HEK293 (cell line): ENCODE results near the gene UGT1A7.

Source experiments
- CTCF ChIA-PET: fragments of 350-600 bp; formaldehyde crosslinking; extraction: SDS; loops from one replicate; lab custom pipeline; 2021; ENCODE audit warnings: antibody characterized with exemption; lab: Yijun Ruan, JAX
- POLR2A ChIA-PET: fragments of 300-600 bp; formaldehyde crosslinking; extraction: SDS; loops from one replicate; lab custom pipeline; 2020; ENCODE audit warnings: antibody characterized with exemption, inconsistent platforms; lab: Yijun Ruan, JAX
- H3K27ac ChIP-seq: fragments of 200-500 bp; sonication (Bioruptor generic); 2 replicates; pipeline ENCODE4 v1.5.1; 2014; ENCODE audit warnings: low read depth, low read length, control low read depth, inconsistent platforms; ENCODE audit errors: extremely low read depth
- H3K36me3 ChIP-seq, 2 experiments: fragments of 200-500 bp in 1 of 2; sonication (Bioruptor generic) in 1 of 2; 1 replicate in 1 of 2; 2 replicates in 1 of 2; pipeline ENCODE4 v1.5.1; 2014 to 2017; ENCODE audit warnings: inconsistent platforms in 2 of 2, low read length in 2 of 2; ENCODE audit not compliant: control insufficient read depth in 2 of 2, insufficient read depth in 1 of 2
- H3K4me1 ChIP-seq: fragments of 200-500 bp; sonication (Bioruptor generic); 2 replicates; pipeline ENCODE4 v1.5.1; 2014; ENCODE audit warnings: mild to moderate bottlenecking, low read length, inconsistent platforms; ENCODE audit not compliant: control insufficient read depth, insufficient read depth
- H3K4me3 ChIP-seq: 2 replicates; pipeline ENCODE4 v1.5.1; 2011; ENCODE audit warnings: low read depth, mild to moderate bottlenecking, control low read depth, low read length, moderate library complexity
- H3K9me3 ChIP-seq: fragments of 200-500 bp; sonication (Bioruptor generic); 2 replicates; pipeline ENCODE4 v1.5.1; 2014; ENCODE audit warnings: low read depth, low read length, inconsistent platforms; ENCODE audit not compliant: control insufficient read depth, insufficient read depth
- HOXA7 ChIP-seq: sonication (generic); formaldehyde crosslinking; IDR thresholded peaks from 2 replicates; pipeline ENCODE4 v1.8.1; 2022; ENCODE audit warnings: missing genetic modification reagents, borderline replicate concordance
- HOXC10 ChIP-seq: sonication (generic); formaldehyde crosslinking; IDR thresholded peaks from 2 replicates; pipeline ENCODE4 v1.8.1; 2023; ENCODE audit warnings: mild to moderate bottlenecking, missing genetic modification reagents
- IKZF3 ChIP-seq: fragments of 450-650 bp; IDR thresholded peaks from 2 replicates; pipeline ENCODE4 v1.5.0; 2018; ENCODE audit warnings: missing biosample characterization, mild to moderate bottlenecking, missing genetic modification characterization, moderate library complexity
- MEIS1 ChIP-seq: sonication (generic); formaldehyde crosslinking; IDR thresholded peaks from 2 replicates; pipeline ENCODE4 v1.8.1; 2022; ENCODE audit warnings: missing genetic modification reagents, mild to moderate bottlenecking, borderline replicate concordance
- REPIN1 ChIP-seq: fragments of 450-650 bp; formaldehyde crosslinking; IDR thresholded peaks from 2 replicates; pipeline ENCODE4 v1.5.1; 2017; ENCODE audit warnings: missing biosample characterization, missing genetic modification characterization, low read depth
- YY1 ChIP-seq: fragments of 450-650 bp; formaldehyde crosslinking; IDR thresholded peaks from 2 replicates; pipeline ENCODE4 v1.5.1; 2018; ENCODE audit warnings: missing biosample characterization, missing genetic modification characterization
- ZBTB1 ChIP-seq: fragments of 450-650 bp; formaldehyde crosslinking; IDR thresholded peaks from 2 replicates; pipeline ENCODE4 v1.5.1; 2016; ENCODE audit warnings: missing biosample characterization, missing genetic modification characterization
- ZFP3 ChIP-seq: fragments of 450-650 bp; formaldehyde crosslinking; IDR thresholded peaks from 2 replicates; pipeline ENCODE4 v1.5.1; 2016; ENCODE audit warnings: low read depth, missing biosample characterization, missing genetic modification characterization
- ZNF112 ChIP-seq: fragments of 450-650 bp; formaldehyde crosslinking; IDR thresholded peaks from 2 replicates; pipeline ENCODE4 v1.5.0; 2017; ENCODE audit warnings: missing biosample characterization, missing genetic modification characterization
- ZNF214 ChIP-seq: fragments of 450-650 bp; formaldehyde crosslinking; IDR thresholded peaks from 2 replicates; pipeline ENCODE4 v1.5.1; 2017; ENCODE audit warnings: missing biosample characterization, mild to moderate bottlenecking, missing genetic modification characterization, borderline replicate concordance
- ZNF221 ChIP-seq: fragments of 450-650 bp; formaldehyde crosslinking; IDR thresholded peaks from 2 replicates; pipeline ENCODE4 v1.5.1; 2017; ENCODE audit warnings: missing biosample characterization, missing genetic modification characterization, borderline replicate concordance
- ZNF239 ChIP-seq: fragments of 450-650 bp; formaldehyde crosslinking; IDR thresholded peaks from 2 replicates; pipeline ENCODE4 v1.5.1; 2016; ENCODE audit warnings: missing biosample characterization, missing genetic modification characterization
- ZNF324 ChIP-seq: fragments of 450-650 bp; formaldehyde crosslinking; IDR thresholded peaks from 2 replicates; pipeline ENCODE4 v1.5.1; 2016; ENCODE audit warnings: missing biosample characterization, missing genetic modification characterization
- ZNF426 ChIP-seq: fragments of 450-650 bp; formaldehyde crosslinking; IDR thresholded peaks from 2 replicates; pipeline ENCODE4 v1.5.1; 2017; ENCODE audit warnings: missing biosample characterization, missing genetic modification characterization, mild to moderate bottlenecking, inconsistent platforms, moderate library complexity
- ZNF76 ChIP-seq: fragments of 450-650 bp; formaldehyde crosslinking; IDR thresholded peaks from 2 replicates; pipeline ENCODE4; 2016; ENCODE audit warnings: low read depth, missing biosample characterization, missing genetic modification characterization, borderline replicate concordance
- ZNF768 ChIP-seq: fragments of 450-650 bp; formaldehyde crosslinking; IDR thresholded peaks from 2 replicates; pipeline ENCODE4 v1.5.1; 2018; ENCODE audit warnings: missing biosample characterization, mild to moderate bottlenecking, missing genetic modification characterization
- TF ChIP-seq, protein P1 (sequence below): fragments of 450-650 bp; formaldehyde crosslinking; IDR thresholded peaks from 2 replicates; pipeline ENCODE4 v1.5.1; 2016; ENCODE audit warnings: missing biosample characterization, missing genetic modification characterization, low read depth
- TF ChIP-seq, protein P2 (sequence below): fragments of 450-650 bp; formaldehyde crosslinking; IDR thresholded peaks from 2 replicates; pipeline ENCODE4 v1.5.1; 2017; ENCODE audit warnings: missing biosample characterization, mild to moderate bottlenecking, missing genetic modification characterization, moderate library complexity
- TF ChIP-seq, protein P3 (sequence below): fragments of 450-650 bp; formaldehyde crosslinking; IDR thresholded peaks from 2 replicates; pipeline ENCODE4 v1.5.1; 2016; ENCODE audit warnings: missing biosample characterization, missing genetic modification characterization
- TF ChIP-seq, protein P4 (sequence below): fragments of 450-650 bp; formaldehyde crosslinking; IDR thresholded peaks from 2 replicates; pipeline ENCODE4 v1.5.1; 2017; ENCODE audit warnings: missing biosample characterization, missing genetic modification characterization

The UGT1A7 gene

DNA sequence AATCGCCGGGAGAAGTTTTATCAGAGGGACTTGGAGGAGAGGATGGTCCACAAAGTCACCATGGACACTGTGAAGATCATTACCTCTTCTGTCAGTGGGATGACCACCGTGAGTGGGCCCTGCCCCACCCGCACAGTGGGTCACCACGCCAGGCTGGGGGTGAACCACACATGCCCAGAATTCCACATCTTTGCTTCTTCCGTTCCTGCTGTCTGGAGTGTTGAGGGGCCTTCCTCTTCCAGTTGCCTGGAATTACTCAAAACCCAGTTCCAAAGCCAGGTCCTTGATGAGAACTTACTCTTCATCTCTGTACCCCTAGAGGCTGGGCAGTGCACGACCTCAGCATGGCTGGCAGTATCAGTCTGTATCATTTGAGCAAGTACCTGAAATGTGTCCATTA lies 118.5 kb downstream of the UGT1A7 start (continued):
- TF ChIP-seq, protein P1, sequence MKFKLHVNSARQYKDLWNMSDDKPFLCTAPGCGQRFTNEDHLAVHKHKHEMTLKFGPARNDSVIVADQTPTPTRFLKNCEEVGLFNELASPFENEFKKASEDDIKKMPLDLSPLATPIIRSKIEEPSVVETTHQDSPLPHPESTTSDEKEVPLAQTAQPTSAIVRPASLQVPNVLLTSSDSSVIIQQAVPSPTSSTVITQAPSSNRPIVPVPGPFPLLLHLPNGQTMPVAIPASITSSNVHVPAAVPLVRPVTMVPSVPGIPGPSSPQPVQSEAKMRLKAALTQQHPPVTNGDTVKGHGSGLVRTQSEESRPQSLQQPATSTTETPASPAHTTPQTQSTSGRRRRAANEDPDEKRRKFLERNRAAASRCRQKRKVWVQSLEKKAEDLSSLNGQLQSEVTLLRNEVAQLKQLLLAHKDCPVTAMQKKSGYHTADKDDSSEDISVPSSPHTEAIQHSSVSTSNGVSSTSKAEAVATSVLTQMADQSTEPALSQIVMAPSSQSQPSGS (tag by site-specific recombination): no peak
- TF ChIP-seq REPIN1 (tag by site-specific recombination) (no peak), ZNF324 (tag by site-specific recombination) (no peak)

GRCh38 chr2:233801357-233802131 lies 119.8 kb downstream of the UGT1A7 start:
- CTCF ChIA-PET: no interaction called here
- no peaks in the 10 kb centered on the region for H3K4me1 ChIP-seq
- H3K27ac ChIP-seq: no peak overlapping the region
- H3K36me3 ChIP-seq: no peaks in the 10 kb centered on the region
- H3K9me3 ChIP-seq: no peaks in the 10 kb centered on the region
- TF ChIP-seq ZFP3 (tag by site-specific recombination) (no peak), IKZF3 (tag by site-specific recombination) (no peak), YY1 (no peak), ZNF76 (tag by site-specific recombination) (no peak), ZNF239 (tag by site-specific recombination) (no peak), HOXA7 (CRISPR knock-in tag) (no peak), ZNF768 (tag by site-specific recombination) (no peak), ZNF112 (tag by site-specific recombination) (no peak), MEIS1 (CRISPR knock-in tag) (no peak), ZNF426 (tag by site-specific recombination) (no peak), ZNF214 (no peak), HOXC10 (no peak), ZNF221 (tag by site-specific recombination) (no peak), ZBTB1 (tag by site-specific recombination) (no peak)
- TF ChIP-seq, protein P2, sequence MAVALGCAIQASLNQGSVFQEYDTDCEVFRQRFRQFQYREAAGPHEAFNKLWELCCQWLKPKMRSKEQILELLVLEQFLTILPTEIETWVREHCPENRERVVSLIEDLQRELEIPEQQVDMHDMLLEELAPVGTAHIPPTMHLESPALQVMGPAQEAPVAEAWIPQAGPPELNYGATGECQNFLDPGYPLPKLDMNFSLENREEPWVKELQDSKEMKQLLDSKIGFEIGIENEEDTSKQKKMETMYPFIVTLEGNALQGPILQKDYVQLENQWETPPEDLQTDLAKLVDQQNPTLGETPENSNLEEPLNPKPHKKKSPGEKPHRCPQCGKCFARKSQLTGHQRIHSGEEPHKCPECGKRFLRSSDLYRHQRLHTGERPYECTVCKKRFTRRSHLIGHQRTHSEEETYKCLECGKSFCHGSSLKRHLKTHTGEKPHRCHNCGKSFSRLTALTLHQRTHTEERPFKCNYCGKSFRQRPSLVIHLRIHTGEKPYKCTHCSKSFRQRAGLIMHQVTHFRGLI (tag by site-specific recombination): no peak
- TF ChIP-seq, protein P3, sequence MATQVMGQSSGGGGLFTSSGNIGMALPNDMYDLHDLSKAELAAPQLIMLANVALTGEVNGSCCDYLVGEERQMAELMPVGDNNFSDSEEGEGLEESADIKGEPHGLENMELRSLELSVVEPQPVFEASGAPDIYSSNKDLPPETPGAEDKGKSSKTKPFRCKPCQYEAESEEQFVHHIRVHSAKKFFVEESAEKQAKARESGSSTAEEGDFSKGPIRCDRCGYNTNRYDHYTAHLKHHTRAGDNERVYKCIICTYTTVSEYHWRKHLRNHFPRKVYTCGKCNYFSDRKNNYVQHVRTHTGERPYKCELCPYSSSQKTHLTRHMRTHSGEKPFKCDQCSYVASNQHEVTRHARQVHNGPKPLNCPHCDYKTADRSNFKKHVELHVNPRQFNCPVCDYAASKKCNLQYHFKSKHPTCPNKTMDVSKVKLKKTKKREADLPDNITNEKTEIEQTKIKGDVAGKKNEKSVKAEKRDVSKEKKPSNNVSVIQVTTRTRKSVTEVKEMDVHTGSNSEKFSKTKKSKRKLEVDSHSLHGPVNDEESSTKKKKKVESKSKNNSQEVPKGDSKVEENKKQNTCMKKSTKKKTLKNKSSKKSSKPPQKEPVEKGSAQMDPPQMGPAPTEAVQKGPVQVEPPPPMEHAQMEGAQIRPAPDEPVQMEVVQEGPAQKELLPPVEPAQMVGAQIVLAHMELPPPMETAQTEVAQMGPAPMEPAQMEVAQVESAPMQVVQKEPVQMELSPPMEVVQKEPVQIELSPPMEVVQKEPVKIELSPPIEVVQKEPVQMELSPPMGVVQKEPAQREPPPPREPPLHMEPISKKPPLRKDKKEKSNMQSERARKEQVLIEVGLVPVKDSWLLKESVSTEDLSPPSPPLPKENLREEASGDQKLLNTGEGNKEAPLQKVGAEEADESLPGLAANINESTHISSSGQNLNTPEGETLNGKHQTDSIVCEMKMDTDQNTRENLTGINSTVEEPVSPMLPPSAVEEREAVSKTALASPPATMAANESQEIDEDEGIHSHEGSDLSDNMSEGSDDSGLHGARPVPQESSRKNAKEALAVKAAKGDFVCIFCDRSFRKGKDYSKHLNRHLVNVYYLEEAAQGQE (tag by site-specific recombination): no peak
- TF ChIP-seq, protein P4, sequence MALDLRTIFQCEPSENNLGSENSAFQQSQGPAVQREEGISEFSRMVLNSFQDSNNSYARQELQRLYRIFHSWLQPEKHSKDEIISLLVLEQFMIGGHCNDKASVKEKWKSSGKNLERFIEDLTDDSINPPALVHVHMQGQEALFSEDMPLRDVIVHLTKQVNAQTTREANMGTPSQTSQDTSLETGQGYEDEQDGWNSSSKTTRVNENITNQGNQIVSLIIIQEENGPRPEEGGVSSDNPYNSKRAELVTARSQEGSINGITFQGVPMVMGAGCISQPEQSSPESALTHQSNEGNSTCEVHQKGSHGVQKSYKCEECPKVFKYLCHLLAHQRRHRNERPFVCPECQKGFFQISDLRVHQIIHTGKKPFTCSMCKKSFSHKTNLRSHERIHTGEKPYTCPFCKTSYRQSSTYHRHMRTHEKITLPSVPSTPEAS: no peak
- TF ChIP-seq, all 188 proteins: peak for 0
- H3K4me3 ChIP-seq: no peak overlapping the region
- POLR2A ChIA-PET: no interaction called here
